ENCODE results near the gene RBM47. TPM values are rescaled to one million over a fixed set of nuclear protein-coding genes. Genes with fewer than 3 reads are reported as not detected.
"Not testable (repeated sequence)": the region's sequence is repeated elsewhere in the genome, so short reads cannot be mapped to it uniquely, and the experiment has no call there.

RBM47 gene
- total RNA-seq, 1 donor from 2014 or later, result 7.1 TPM

DNA sequence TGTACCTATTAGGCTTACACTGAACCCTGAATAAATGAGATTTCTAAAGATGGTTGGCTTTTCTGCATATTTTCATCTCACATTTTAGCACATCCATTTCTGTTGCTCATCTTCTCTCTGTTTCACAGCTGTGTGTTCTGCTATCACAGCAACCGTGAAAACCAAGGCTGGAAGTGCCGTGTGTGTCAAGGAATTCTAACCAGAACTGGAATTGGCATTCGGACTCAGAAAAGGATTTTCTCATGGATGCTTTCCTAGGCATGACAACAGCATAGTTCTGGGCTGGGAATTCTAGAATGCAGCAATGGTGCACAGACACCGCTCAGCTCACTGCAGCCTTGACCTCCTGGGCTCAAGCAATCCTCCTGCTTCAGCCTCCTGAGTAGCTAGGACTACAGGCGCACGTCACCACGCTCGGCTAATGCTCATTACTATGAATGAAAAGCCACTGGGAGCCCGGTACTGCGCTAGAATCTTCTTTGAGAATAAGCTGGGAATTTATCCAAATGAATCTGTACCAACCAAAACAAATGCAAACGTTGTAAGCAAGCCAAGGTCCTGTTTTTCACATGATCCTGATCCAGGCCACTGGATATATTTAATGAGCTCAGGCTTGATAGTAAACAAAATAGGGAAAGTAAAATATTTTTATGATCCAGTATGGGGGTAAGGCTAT lies 105.2 kb downstream of the RBM47 start:
- TF ChIP-seq, protein P1, sequence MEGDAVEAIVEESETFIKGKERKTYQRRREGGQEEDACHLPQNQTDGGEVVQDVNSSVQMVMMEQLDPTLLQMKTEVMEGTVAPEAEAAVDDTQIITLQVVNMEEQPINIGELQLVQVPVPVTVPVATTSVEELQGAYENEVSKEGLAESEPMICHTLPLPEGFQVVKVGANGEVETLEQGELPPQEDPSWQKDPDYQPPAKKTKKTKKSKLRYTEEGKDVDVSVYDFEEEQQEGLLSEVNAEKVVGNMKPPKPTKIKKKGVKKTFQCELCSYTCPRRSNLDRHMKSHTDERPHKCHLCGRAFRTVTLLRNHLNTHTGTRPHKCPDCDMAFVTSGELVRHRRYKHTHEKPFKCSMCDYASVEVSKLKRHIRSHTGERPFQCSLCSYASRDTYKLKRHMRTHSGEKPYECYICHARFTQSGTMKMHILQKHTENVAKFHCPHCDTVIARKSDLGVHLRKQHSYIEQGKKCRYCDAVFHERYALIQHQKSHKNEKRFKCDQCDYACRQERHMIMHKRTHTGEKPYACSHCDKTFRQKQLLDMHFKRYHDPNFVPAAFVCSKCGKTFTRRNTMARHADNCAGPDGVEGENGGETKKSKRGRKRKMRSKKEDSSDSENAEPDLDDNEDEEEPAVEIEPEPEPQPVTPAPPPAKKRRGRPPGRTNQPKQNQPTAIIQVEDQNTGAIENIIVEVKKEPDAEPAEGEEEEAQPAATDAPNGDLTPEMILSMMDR (IDR thresholded peaks at IDR 0.05), result no peak
- Histone ChIP-seq H3K27ac (no peak overlapping the region), H3K4me3 (no peak overlapping the region), H3K27me3 (no peaks in the 10 kb centered on the region), H3K36me3 (no peaks in the 10 kb centered on the region), H3K4me1 (peaks cover 9 to 10% of the 10 kb centered on the region in 2 donors), H3K9me3 (no peaks in the 10 kb centered on the region)
- intact Hi-C loops (cut with DNase I), result no loop called here
- DNase-seq (ENCODE audit: low spot score in 2 of 2), result no peak

DNA sequence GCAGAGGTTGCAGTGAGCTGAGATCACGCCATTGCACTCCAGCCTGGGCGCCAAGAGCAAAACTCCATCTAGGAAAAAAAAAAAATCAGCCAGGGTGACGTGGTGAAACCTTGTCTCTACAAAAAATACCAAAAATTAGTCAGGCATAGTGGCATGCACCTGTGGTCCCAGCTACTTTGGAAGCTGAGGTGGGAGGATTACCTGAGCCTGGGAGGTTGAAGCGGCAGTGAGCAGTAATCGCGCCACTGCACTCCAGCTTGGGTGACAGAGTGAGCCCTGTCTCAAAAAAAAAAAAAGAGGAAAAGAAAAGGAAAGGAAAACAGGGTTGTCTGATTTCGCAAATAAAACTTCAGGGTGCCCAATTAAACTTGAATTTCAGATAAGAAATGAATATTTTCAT lies 106.1 kb downstream of the RBM47 start:
- TF ChIP-seq, protein P1 (IDR thresholded peaks at IDR 0.05), result no peak
- Histone ChIP-seq H3K9me3 (no peaks in the 10 kb centered on the region), H3K27me3 (no peaks in the 10 kb centered on the region), H3K27ac (no peak overlapping the region), H3K4me1 (peaks cover 9 to 10% of the 10 kb centered on the region in 2 donors), H3K4me3 (no peak overlapping the region), H3K36me3 (no peaks in the 10 kb centered on the region)
- no peak for DNase-seq (ENCODE audit: low spot score in 2 of 2)
- intact Hi-C loops (cut with DNase I), result no loop called here

DNA sequence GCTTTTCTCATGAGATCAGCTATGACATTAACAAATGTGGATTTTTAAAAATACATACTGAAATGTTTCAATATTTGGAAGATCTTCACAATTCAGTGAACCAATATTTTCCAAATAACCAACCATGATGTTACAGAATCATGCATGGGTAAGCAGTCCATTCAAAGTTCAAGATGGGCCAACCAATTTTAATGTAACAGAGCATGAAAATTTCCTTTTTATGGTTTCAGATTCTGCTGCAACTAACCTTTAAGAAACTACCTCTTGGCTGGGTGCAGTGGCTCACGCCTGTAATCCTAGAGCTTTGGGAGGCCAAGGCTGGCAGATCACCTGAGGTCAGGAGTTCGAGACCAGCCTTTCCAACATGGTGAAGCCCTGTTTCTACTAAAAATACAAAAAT lies 107.7 kb downstream of the RBM47 start:
- intact Hi-C loops (cut with DNase I), result no loop called here
- Histone ChIP-seq H3K4me3 (no peak overlapping the region), H3K27ac (no peak overlapping the region), H3K36me3 (no peaks in the 10 kb centered on the region), H3K4me1 (peaks cover 9 to 10% of the 10 kb centered on the region in 2 donors), H3K27me3 (no peaks in the 10 kb centered on the region), H3K9me3 (no peaks in the 10 kb centered on the region)
- no peak for DNase-seq (ENCODE audit: low spot score in 2 of 2)
- TF ChIP-seq, protein P1 (IDR thresholded peaks at IDR 0.05), result no peak

DNA sequence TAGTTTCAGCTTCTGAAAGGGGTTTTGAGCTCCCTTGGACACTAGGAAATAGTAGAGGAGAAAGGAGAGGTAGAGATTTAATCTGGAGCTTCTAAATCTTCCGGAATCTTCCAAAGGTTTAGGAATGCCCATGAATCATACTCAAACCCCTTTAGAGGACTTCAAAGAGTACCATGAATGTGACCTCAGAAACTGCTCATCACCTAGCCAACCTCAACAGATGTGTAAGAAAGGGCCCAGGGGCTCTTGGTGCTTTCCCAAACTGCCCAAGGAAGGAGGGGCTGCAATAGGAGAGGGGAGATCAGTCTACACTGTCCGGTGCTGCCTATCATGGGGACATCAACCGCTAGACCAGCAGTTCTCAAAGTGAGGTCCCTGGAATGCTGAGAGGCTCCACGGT lies 109.1 kb downstream of the RBM47 start:
- Histone ChIP-seq H3K27ac (no peak overlapping the region), H3K27me3 (no peaks in the 10 kb centered on the region), H3K36me3 (no peaks in the 10 kb centered on the region), H3K9me3 (no peaks in the 10 kb centered on the region), H3K4me1 (peaks cover 2 to 3% of the 10 kb centered on the region in 2 donors), H3K4me3 (no peak overlapping the region)
- intact Hi-C loops (cut with DNase I), result no loop called here
- DNase-seq (ENCODE audit: low spot score in 2 of 2), result no peak
- TF ChIP-seq, protein P1 (IDR thresholded peaks at IDR 0.05), result no peak

DNA sequence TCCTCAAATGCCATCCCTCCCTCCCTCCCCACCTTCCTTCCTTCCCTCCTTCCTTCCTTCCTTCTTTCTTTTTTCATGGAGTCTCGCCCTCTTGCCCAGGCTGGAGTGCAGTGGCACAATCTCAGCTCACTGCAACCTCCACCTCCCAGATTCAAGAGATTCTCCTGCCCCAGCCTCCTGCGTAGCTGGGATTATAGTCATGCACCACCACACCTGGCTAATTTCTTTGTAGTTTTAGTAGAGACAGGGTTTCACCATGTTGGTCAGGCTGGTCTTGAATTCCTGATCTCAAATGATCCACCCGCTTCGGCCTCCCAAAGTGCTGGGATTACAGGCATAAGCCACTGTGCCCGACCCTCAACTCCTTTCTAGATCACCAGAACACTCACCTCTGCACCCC lies 112.6 kb downstream of the RBM47 start:
- intact Hi-C loops (cut with DNase I); H3K36me3 ChIP-seq; H3K27ac ChIP-seq; H3K27me3 ChIP-seq; H3K4me1 ChIP-seq; H3K4me3 ChIP-seq; DNase-seq (ENCODE audit: low spot score in 2 of 2); H3K9me3 ChIP-seq: not testable (repeated sequence)

DNA sequence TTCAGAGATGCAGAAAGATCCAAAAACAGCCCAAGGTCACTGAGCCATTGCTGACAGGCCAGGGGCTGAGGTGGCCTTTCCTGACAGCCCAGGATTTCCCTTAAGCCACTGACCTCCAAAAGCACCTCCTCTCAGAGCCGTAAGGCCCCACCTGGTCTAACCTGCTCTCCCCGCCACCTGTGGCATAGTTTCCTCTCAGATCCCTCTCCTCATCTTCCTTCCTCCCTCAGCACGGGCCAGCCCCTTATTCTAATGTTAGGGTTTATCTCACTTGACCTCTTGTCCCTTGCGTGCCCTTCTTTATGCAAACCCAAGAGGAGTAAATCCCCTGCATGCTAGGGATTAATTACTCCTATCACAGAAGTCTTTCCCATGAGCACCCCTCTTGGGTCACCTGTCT lies 113.0 kb downstream of the RBM47 start:
- intact Hi-C loops (cut with DNase I), result no loop called here
- no peak overlapping the region for H3K27ac ChIP-seq

More for the DNA sequence above, 113.0 kb downstream of the RBM47 start:
- TF ChIP-seq, protein P1 (IDR thresholded peaks at IDR 0.05), result no peak
- H3K4me1 ChIP-seq, result no peaks in the 10 kb centered on the region
- no peak overlapping the region for H3K4me3 ChIP-seq
- no peak for DNase-seq (ENCODE audit: low spot score in 2 of 2)
- H3K36me3 ChIP-seq, result no peaks in the 10 kb centered on the region
- no peaks in the 10 kb centered on the region for H3K9me3 ChIP-seq
- H3K27me3 ChIP-seq, result no peaks in the 10 kb centered on the region

Measured in ascending aorta (tissue), 2 donors.